Endothelial cell of umbilical vein (primary cell): ENCODE results near the gene BTF3L4. TPM values are rescaled to one million over a fixed set of nuclear protein-coding genes. Genes with fewer than 3 reads are reported as not detected.
A peak's percentile ranks its signal among the peaks of the same experiment; 100 is the strongest.

Experiments
- BruUV-seq: library from RNA; stranded (reverse); fragments of 400-500 nt; replicated peaks from 2 replicates; lab custom pipeline; 2021; lab: Mats Ljungman, UMichigan
- CTCF ChIA-PET: fragments of 300-600, 350-600 bp; sonication (Branson Sonifier 250); formaldehyde crosslinking; loops from one replicate; lab custom pipeline; 2021; ENCODE audit warnings: antibody characterized with exemption, inconsistent platforms; lab: Charles Lee
- POLR2A ChIA-PET: fragments of 300-600, 350-600 bp; sonication (Branson Sonifier 250); formaldehyde crosslinking; loops from one replicate; lab custom pipeline; 2021; ENCODE audit warnings: antibody characterized with exemption, inconsistent platforms; lab: Charles Lee
- DNase-seq: peaks from one replicate; pipeline ENCODE4 v3.0.0-alpha.2; 2011; ENCODE audit warnings: low read depth, low spot score
- FAIRE-seq: peaks from 2 replicates; lab custom pipeline; 2011; peaks lifted over from hg19 to GRCh38; lab: Jason Lieb, UNC
- H2AFZ ChIP-seq: 2 replicates; pipeline ENCODE4 v1.6.0; 2012; ENCODE audit warnings: low read depth, low read length, control low read depth, inconsistent platforms
- H3K27ac ChIP-seq: 2 replicates; pipeline ENCODE4 v1.5.1; 2011; ENCODE audit warnings: low read depth, mild to moderate bottlenecking, control low read depth, low read length, moderate library complexity; ENCODE audit not compliant: insufficient read depth
- H3K27me3 ChIP-seq, 2 experiments: 2 replicates each; pipeline versions ENCODE4 v1.6.0 to v1.6.1; 2011; ENCODE audit warnings: low read length in 2 of 2, mixed read lengths in 1 of 2; ENCODE audit not compliant: control insufficient read depth in 2 of 2, insufficient read depth in 2 of 2
- H3K36me3 ChIP-seq, 2 experiments: 2 replicates in 1 of 2; 3 replicates in 1 of 2; pipeline ENCODE4 v1.5.1; 2011; ENCODE audit warnings: low read length in 2 of 2, mild to moderate bottlenecking in 1 of 2, moderate library complexity in 1 of 2; ENCODE audit not compliant: control insufficient read depth in 2 of 2, insufficient read depth in 2 of 2; ENCODE audit errors: extremely low read depth in 1 of 2
- H3K4me1 ChIP-seq: 3 replicates; pipeline ENCODE4 v1.5.1; 2011; ENCODE audit warnings: mild to moderate bottlenecking, low read length; ENCODE audit not compliant: control insufficient read depth, insufficient read depth; ENCODE audit errors: extremely low read depth
- H3K4me2 ChIP-seq: 2 replicates; pipeline ENCODE4 v1.6.1; 2011; ENCODE audit warnings: low read length, control low read depth, mixed read lengths; ENCODE audit not compliant: insufficient read depth
- H3K4me3 ChIP-seq, 3 experiments: fragments of 200-600 bp in 1 of 3; sonication (generic), shearing (Covaris generic) in 1 of 3; replicated peaks in 1 of 3; 2 replicates each; pipeline ENCODE4 v1.5.1; 2011 to 2016; ENCODE audit warnings: control low read depth in 3 of 3, low read length in 3 of 3, mild to moderate bottlenecking in 2 of 3, inconsistent platforms in 1 of 3, low read depth in 1 of 3, moderate library complexity in 1 of 3; ENCODE audit not compliant: insufficient read depth in 1 of 3
- H3K79me2 ChIP-seq: 2 replicates; pipeline ENCODE4 v1.6.0; 2012; ENCODE audit warnings: low read length, inconsistent platforms; ENCODE audit not compliant: control insufficient read depth, insufficient read depth
- H3K9ac ChIP-seq: replicated peaks from 2 replicates; pipeline ENCODE3; 2011; ENCODE audit warnings: low read length, control low read depth; ENCODE audit not compliant: insufficient read depth; ENCODE audit errors: extremely low read depth
- H3K9me1 ChIP-seq: replicated peaks from 3 replicates; pipeline ENCODE4 v1.6.0; 2011; ENCODE audit warnings: mild to moderate bottlenecking, low read length; ENCODE audit not compliant: control insufficient read depth, insufficient read depth; ENCODE audit errors: extremely low read depth
- H3K9me3 ChIP-seq: replicated peaks from 2 replicates; pipeline ENCODE4 v1.5.1; 2012; ENCODE audit warnings: low read length, inconsistent platforms; ENCODE audit not compliant: control insufficient read depth, insufficient read depth
- H4K20me1 ChIP-seq: replicated peaks from 2 replicates; pipeline ENCODE3; 2011; ENCODE audit warnings: mild to moderate bottlenecking, low read length; ENCODE audit not compliant: control insufficient read depth, insufficient read depth; ENCODE audit errors: extremely low read depth
- CTCF ChIP-seq, 2 donors: IDR thresholded peaks; 1 replicate in 1 of 2; 2 replicates in 1 of 2; pipeline ENCODE4 v1.5.1; 2011; ENCODE audit warnings: low read length in 2 of 2, mild to moderate bottlenecking in 2 of 2, moderate library complexity in 2 of 2, control low read depth in 1 of 2, inconsistent platforms in 1 of 2, low read depth in 1 of 2; ENCODE audit not compliant: insufficient read depth in 1 of 2; ENCODE audit errors: extremely low read depth in 1 of 2
- EZH2 ChIP-seq: IDR thresholded peaks from 2 replicates; pipeline ENCODE4 v1.6.1; 2012; ENCODE audit warnings: borderline replicate concordance, low read depth, mild to moderate bottlenecking, moderate library complexity, low read length, inconsistent platforms; ENCODE audit not compliant: severe bottlenecking
- FOS ChIP-seq: IDR thresholded peaks from 2 replicates; pipeline ENCODE4 v1.6.1; 2011; ENCODE audit warnings: mild to moderate bottlenecking, low read length, moderate library complexity, borderline replicate concordance; ENCODE audit not compliant: insufficient read depth
- GATA2 ChIP-seq: IDR thresholded peaks from 2 replicates; pipeline ENCODE4 v1.7.0; 2011; ENCODE audit warnings: low read depth, mild to moderate bottlenecking, moderate library complexity, mixed read lengths, low read length; ENCODE audit not compliant: insufficient read length, insufficient read depth
- JUN ChIP-seq: IDR thresholded peaks from 2 replicates; pipeline ENCODE4 v1.6.1; 2011; ENCODE audit warnings: borderline replicate concordance, low read depth; ENCODE audit not compliant: insufficient read length, insufficient read depth
- MAX ChIP-seq: IDR thresholded peaks from 2 replicates; pipeline ENCODE4 v1.6.1; 2011; ENCODE audit not compliant: insufficient read depth, insufficient read length
- POLR2AphosphoS5 ChIP-seq: IDR thresholded peaks from 2 replicates; pipeline ENCODE4 v1.6.1; 2012; ENCODE audit warnings: low read depth, mild to moderate bottlenecking, control low read depth, low read length, moderate library complexity; ENCODE audit not compliant: insufficient read depth
- dilution Hi-C: fragments of 300-500 bp; cut with MboI; formaldehyde crosslinking; loops from one replicate; pipeline ENCODE4 v1.15.0; 2019; ENCODE audit warnings: low sequenced_read_pairs; ENCODE audit not compliant: extremely low pct_ligation_motif_present
- intact Hi-C: fragments of 100-400 bp; cut with micrococcal nuclease; formaldehyde crosslinking; loops from one replicate; pipeline ENCODE4 v1.10.0; 2022
- polyA plus RNA-seq, 4 experiments: library from polyadenylated mRNA; depleted of rRNA in 3 of 4; stranded (reverse) in 3 of 4; unstranded in 1 of 4; fragments of >200 nt; gene quantifications; 2 replicates each; pipeline versions ENCODE4 v1.2.1 to v1.2.3, GENCODE V29; 2011 to 2012; ENCODE audit warnings: missing spikeins in 1 of 4
- total RNA-seq: library from RNA; stranded (reverse); gene quantifications from 2 replicates; pipeline ENCODE4 v1.2.3, GENCODE V29; 2021

BTF3L4 gene
- total and polyA plus RNA-seq, 2 donors (not counting 3 experiments of a cell fraction or from before 2014, with no cell fraction given) = 25.1 to 43.2 TPM

- Histone ChIP-seq H3K4me3 (no peak overlapping the region), H3K36me3 (no peaks in the 10 kb centered on the region), H3K9me1 (no peaks in the 10 kb centered on the region), H3K4me2 (no peak overlapping the region), H3K4me1 (no peaks in the 10 kb centered on the region), H2AFZ (no peak overlapping the region), H3K27ac (no peak overlapping the region), H3K27me3 (peaks cover 0 to 4% of the 10 kb centered on the region in 2 experiments), H3K79me2 (no peaks in the 10 kb centered on the region), H4K20me1 (no peaks in the 10 kb centered on the region), H3K9ac (no peak overlapping the region), H3K9me3 (no peaks in the 10 kb centered on the region)
- POLR2A ChIA-PET = no interaction called here
- no peak for TF ChIP-seq FOS
- TF ChIP-seq POLR2AphosphoS5 = no peak
- no peak for TF ChIP-seq CTCF (IDR thresholded peaks at IDR 0.05; ENCODE audit: extremely low read depth in 1 of 2, insufficient read depth in 1 of 2, low read depth in 1 of 2, low read length in 2 of 2)
- no peak for TF ChIP-seq EZH2
- no peak for TF ChIP-seq MAX
- TF ChIP-seq GATA2 = no peak
- no peak for TF ChIP-seq JUN
- no TSS peak for BruUV-seq
- CTCF ChIA-PET = no interaction called here
- dilution Hi-C loops (no loop called here), intact Hi-C loops (no loop called here)
- DNase-seq (no peak), FAIRE-seq (peak; percentile 69)
Observed at GRCh38 chr1:52098139-52098871, 42.2 kb downstream of the BTF3L4 start.
